Measurements from ENCODE around the gene RTKN2. TPM values are rescaled to one million over a fixed set of nuclear protein-coding genes. Genes with fewer than 3 reads are reported as not detected.

RTKN2 gene
- total RNA-seq, 4 donors from 2014 or later, result 0.11 to 0.42 (median 0.39) TPM; not detected in 1

GRCh38 chr10:62270020-62270419 is 1.4 kb upstream of the RTKN2 start:
- Histone ChIP-seq H3K27me3 (peaks cover 0 to 20% (median 3%) of the 10 kb centered on the region in 4 donors), H3K27ac (replicated peaks in 1 of 4) (no peak overlapping the region), H3K4me3 (no peak overlapping the region), H3K9me3 (no peaks in the 10 kb centered on the region), H3K4me1 (peaks cover 8 to 20% (median 16%) of the 10 kb centered on the region in 4 donors), H3K36me3 (no peaks in the 10 kb centered on the region)
- WGBS, result 92% methylated on average over 4 of the region's 4 CpGs
- no peak for DNase-seq (ENCODE audit: extremely low spot score)
- intact Hi-C loops (cut with DNase I), result no loop called here
- TF ChIP-seq, protein P1, sequence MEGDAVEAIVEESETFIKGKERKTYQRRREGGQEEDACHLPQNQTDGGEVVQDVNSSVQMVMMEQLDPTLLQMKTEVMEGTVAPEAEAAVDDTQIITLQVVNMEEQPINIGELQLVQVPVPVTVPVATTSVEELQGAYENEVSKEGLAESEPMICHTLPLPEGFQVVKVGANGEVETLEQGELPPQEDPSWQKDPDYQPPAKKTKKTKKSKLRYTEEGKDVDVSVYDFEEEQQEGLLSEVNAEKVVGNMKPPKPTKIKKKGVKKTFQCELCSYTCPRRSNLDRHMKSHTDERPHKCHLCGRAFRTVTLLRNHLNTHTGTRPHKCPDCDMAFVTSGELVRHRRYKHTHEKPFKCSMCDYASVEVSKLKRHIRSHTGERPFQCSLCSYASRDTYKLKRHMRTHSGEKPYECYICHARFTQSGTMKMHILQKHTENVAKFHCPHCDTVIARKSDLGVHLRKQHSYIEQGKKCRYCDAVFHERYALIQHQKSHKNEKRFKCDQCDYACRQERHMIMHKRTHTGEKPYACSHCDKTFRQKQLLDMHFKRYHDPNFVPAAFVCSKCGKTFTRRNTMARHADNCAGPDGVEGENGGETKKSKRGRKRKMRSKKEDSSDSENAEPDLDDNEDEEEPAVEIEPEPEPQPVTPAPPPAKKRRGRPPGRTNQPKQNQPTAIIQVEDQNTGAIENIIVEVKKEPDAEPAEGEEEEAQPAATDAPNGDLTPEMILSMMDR (IDR thresholded peaks at IDR 0.05), result no peak
- no peak for TF ChIP-seq POLR2A (IDR thresholded peaks at IDR 0.05; ENCODE audit: low read depth)
- TF ChIP-seq EP300 (IDR thresholded peaks at IDR 0.05), result no peak
- no peak for TF ChIP-seq POLR2AphosphoS5 (IDR thresholded peaks at IDR 0.05)

DNA sequence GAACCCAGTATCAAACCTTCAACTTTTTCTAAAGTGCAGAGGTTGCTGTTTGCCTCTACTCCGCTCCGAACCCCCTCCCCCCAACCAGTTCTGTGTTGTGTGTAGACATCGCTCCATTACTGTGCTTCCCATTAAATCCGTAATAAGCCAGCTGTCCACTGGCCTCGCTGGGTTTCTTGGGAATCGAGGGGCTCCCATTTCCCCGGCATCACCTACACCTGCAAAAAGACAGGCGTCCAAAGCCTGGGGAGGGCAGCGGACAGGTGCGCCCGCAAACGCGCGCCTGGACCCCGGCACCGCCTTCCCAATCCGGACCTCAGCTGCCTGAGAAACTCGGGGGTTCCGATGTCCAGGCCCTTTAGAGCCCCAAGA is 631 bp downstream of the RTKN2 start:
- Histone ChIP-seq H3K9me3 (no peaks in the 10 kb centered on the region), H3K36me3 (no peaks in the 10 kb centered on the region), H3K27ac (replicated peaks in 1 of 4) (no peak overlapping the region), H3K4me1 (peaks cover 8 to 20% (median 16%) of the 10 kb centered on the region in 4 donors), H3K27me3 (peaks cover 0 to 20% (median 3%) of the 10 kb centered on the region in 4 donors), H3K4me3 (peak overlapping the region; percentile 57 to 89 (median 76))
- no peak for DNase-seq (ENCODE audit: extremely low spot score)
- no peak for TF ChIP-seq POLR2A (IDR thresholded peaks at IDR 0.05; ENCODE audit: low read depth)
- TF ChIP-seq EP300 (IDR thresholded peaks at IDR 0.05), result no peak
- TF ChIP-seq, protein P1 (IDR thresholded peaks at IDR 0.05), result no peak
- TF ChIP-seq POLR2AphosphoS5 (IDR thresholded peaks at IDR 0.05), result no peak
- intact Hi-C loops (cut with DNase I), result no loop called here
- 3% methylated on average over 19 of the region's 19 CpGs for WGBS

- Histone ChIP-seq H3K4me3 (no peak overlapping the region), H3K27me3 (peaks cover 0 to 20% (median 3%) of the 10 kb centered on the region in 4 donors), H3K27ac (replicated peaks in 1 of 4) (no peak overlapping the region), H3K9me3 (no peaks in the 10 kb centered on the region), H3K36me3 (no peaks in the 10 kb centered on the region), H3K4me1 (peaks cover 8 to 20% (median 16%) of the 10 kb centered on the region in 4 donors)
- 75% methylated on average over 3 of the region's 3 CpGs for WGBS
- intact Hi-C loops (cut with DNase I), result no loop called here
- TF ChIP-seq POLR2A (IDR thresholded peaks at IDR 0.05; ENCODE audit: low read depth) (no peak), EP300 (IDR thresholded peaks at IDR 0.05) (no peak), POLR2AphosphoS5 (IDR thresholded peaks at IDR 0.05) (no peak)
- TF ChIP-seq, protein P1 (IDR thresholded peaks at IDR 0.05), result no peak
- DNase-seq (ENCODE audit: extremely low spot score), result no peak
Measured at GRCh38 chr10:62266611-62267010, 2.0 kb downstream of the RTKN2 start.

DNA sequence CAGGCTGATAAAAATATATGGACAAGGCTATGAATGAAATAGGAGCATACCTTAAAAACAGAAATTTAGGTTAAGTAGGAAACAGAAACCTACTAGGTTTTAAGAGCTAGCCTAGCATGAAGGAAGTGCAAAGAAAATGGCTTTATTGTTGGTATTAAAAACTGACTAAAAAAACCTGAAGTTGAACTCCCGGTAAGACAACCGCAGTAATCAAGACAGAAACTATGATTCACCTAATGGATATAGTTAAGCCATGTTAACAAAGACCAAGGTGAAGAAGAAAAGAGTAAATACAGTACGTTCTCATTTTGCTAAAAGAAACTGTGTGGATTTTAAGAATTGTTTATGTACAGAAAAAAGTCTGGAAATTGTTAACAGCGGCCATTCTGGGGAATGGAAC is 2.5 kb downstream of the RTKN2 start:
- intact Hi-C loops (cut with DNase I), result no loop called here

More for the DNA sequence above, 2.5 kb downstream of the RTKN2 start:
- 63% methylated on average over 4 of the region's 4 CpGs for WGBS
- peaks cover 8 to 20% (median 16%) of the 10 kb centered on the region in 4 donors for H3K4me1 ChIP-seq
- no peak for DNase-seq (ENCODE audit: extremely low spot score)
- H3K4me3 ChIP-seq, result no peak overlapping the region
- H3K9me3 ChIP-seq, result no peaks in the 10 kb centered on the region
- H3K36me3 ChIP-seq, result no peaks in the 10 kb centered on the region
- TF ChIP-seq EP300 (IDR thresholded peaks at IDR 0.05), result no peak
- no peak for TF ChIP-seq POLR2A (IDR thresholded peaks at IDR 0.05; ENCODE audit: low read depth)
- TF ChIP-seq, protein P1 (IDR thresholded peaks at IDR 0.05), result no peak
- TF ChIP-seq POLR2AphosphoS5 (IDR thresholded peaks at IDR 0.05), result no peak
- no peak overlapping the region for H3K27ac ChIP-seq (replicated peaks in 1 of 4)
- H3K27me3 ChIP-seq, result peaks cover 0 to 20% (median 3%) of the 10 kb centered on the region in 4 donors
